Endothelial cell of hepatic sinusoid (primary cell): ENCODE measurements around the gene GDA.

Source experiments
- in situ Hi-C: cut with HindIII; loops from 2 replicates; pipeline ENCODE4 v1.10.0; 2017; ENCODE audit warnings: low sequenced_read_pairs

GDA gene

DNA sequence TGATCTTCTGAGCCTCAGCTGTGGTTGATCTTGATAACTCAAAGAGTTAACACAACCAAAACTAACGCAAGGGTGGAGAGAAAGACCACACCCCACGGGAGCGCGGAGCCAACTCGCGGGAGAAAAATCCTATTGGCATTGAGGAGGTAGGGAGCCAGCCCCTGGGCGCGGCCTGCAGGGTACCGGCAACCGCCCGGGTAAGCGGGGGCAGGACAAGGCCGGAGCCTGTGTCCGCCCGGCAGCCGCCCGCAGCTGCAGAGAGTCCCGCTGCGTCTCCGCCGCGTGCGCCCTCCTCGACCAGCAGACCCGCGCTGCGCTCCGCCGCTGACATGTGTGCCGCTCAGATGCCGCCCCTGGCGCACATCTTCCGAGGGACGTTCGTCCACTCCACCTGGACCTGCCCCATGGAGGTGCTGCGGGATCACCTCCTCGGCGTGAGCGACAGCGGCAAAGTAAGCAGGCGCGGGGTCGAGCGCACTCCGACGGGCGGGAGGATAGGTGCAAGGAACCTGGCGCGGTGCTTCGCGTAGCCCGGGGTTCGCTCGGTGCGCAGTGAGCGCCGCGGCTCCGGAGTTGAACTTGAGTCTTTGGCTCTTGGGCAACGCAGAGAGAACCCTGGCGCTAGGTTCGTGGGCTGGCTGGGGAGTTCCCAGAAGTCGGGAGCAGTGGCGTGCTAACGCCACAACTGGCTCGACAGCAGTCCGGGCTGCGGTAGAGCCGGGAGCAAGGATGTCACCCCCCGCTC is at the start of gene GDA:
GDA (plus strand) TSS at position 210 of the 745 bp plus-strand sequence; CDS start at position 330, 120 bp downstream.
- in situ Hi-C loops = no loop called here

DNA sequence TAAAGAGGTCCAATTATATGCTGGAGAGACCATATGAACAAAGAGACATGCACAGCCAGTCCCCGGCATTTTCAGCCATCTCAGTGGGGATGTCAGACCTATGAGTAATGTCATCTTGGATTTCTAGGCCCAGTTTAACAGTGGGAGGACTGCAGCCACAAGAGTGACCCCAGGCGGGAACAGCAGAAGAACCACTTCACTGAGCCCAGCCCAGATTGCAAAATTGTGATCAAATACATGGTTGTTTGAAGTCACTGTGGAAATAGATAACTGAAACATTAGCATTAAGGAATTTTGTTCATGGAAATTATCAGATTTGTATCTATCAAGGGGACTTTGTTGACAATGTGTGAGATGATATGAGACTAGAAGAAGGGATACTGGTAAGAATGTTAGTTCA is 46.7 kb upstream of the GDA start:
- in situ Hi-C loops = no loop called here

DNA sequence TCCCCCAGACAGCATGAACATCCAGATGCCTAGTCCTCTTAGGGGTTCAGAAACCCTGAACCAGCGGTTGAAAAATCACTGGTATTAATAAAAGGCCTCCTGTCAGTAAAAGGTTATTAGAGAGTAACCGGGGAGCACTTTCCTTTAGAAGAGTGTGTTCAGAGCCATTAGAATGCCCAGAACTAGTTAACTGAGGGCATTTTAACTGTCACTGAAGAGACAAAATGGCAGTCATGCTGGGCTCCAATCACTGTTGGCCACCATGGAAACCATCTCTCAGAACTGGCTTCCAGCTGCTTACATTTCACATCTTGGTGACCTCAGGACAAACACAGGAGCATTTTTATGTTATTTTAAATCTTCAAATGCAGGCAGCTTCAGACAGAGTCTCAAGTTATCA is 36.2 kb upstream of the GDA start:
- in situ Hi-C loops = no loop called here

DNA sequence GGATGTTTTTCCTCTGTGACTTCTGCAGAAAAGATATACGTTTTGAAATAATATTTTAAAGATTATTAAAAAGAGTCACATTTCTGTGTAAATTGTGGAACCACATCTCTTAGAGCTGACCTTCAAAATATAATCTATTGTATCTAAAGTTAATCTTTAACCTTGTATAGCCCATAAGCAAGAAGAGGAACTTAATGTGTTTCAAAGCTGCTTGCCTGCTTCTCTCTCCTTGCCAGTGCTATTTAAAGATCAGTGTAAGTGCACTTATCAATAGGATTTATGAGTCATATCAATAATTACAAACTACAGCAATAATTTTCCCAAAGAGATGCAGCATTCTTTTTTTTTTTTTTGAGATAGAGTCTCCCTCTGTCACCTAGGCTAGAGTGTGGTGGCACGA is 29.4 kb upstream of the GDA start:
- in situ Hi-C loops = no loop called here

DNA sequence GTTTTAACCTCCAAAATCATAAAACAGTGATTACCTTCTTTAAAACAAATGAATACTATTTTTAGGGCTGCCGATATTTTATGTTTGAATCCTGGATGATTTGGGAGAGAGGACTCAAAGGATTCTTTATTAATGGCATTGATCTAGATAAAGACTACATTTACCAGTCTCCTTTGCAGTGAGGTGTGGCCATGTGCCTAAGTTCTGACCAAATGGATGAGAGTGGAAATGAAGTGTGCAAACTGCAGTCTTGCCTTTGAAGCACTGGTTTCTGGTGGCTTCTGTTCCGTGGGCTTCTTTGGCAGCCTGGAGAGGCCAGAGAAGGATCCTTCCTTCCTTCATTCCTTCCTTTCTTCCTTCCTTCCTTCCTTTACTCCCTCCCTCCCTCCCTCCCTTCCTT is 24.3 kb upstream of the GDA start:
- in situ Hi-C loops = no loop called here

DNA sequence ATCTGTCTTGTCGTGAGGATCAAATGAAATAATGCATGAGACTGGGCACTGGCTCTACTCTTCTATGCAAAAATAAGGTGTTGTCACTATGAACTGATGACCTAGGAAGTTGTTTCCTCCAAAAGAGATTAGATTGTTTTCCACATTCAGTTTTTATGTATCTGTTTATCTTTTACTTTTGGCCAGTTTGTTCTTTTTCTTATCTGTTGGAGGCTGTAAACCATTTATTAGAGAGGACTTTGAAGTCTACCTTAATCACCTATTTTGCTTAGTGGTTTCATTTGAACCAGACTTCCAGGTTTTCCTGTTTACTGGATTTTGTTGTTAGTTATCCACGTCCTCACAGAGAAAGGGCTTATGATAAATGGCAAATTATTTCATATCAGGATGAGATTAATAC is 21.5 kb upstream of the GDA start:
- in situ Hi-C loops = no loop called here

DNA sequence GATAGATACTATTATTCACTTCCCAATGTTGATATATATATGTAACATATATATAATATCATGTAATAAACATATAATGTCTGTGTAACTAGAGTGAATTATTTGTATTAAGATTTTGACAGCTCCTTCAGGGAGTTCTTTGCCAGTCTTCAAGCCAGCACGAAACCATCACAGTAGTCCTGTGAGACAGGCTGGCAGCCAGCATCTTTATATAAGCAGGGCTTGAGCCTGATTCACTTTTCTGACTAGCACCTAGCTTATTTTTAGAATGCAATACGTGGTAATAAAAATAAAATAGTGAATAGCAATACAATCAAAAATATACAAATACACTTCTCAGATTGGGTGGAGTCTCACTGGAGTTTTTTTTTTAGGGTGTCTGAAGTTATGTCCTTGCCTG is 20.7 kb upstream of the GDA start:
- in situ Hi-C loops = no loop called here

DNA sequence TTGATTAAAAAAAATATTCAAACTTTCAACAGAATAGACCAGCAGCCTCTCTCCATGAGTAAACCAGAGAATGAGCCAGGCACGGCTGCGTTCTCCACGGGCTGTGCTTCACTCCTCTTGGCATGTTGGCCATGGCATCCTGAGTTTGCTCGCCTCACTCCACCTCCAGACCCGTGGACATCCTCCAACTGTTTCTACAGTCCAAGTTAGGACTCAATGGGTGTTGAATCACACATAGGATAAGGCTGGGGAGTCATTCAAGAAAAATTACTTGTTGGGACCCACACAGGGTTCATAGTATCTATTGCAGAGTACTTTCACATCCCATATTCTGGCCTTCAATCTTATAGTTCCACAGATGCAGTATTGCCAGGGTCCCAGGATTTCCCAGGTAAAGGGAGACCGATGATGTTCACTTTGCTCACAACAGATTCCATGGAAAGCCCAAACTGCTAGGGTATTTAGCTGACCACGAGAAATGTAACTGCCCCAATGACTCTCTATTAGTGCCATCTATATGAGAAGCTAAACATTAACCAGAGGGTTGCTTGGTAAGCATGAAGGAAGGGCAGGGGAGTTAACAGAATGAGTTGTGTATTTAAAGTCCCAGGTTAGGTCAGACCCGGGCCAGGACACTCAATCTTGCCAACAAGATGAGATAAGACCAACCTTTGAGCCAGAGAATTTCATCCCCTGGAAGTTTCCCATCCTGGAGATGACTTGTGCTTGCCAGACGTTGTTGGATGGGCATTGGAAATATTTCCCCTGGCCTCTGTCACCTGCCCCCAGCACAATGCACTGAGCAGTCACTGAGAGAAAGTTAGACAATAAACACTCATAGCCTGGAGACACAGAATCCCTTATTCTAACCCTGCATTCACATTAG is 19.7 kb upstream of the GDA start:
- in situ Hi-C loops = no loop called here

DNA sequence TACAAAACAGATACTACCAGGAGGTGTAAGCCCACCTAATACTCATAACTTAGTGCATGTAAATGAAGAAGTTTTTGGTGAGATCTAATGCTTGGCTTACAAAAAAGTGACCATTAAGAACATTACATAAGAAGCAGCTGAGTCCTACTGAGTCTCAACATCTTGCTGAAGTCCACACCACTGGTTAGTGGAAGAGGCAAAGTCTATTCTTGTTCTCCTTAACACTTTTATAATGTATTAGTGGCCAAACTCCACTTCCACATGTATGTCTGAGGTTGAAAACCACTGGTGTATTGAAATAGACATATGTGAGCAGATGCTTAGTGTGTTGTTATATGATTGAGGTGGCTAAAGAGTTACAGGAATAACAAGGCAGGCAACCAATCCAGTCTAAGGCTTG is 18.9 kb upstream of the GDA start:
- in situ Hi-C loops = no loop called here

DNA sequence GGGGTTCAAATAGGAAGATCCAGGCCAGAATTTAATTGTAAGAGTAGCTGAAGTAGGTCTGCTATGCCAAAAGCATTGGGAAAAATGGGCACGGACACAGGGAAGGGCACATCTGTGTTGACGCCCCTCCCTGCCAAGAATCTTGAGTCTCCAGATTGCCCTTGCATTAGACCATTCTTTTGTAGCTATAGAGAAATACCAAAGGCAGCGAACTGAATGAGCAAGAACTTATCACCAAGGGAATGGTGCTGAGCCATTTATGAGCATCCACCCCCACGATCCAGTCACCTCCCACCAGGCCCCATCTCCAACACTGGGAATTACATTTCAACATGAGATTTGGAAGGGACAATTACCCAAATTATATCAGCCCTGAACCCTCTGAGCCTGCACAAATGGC is 18.0 kb upstream of the GDA start:
- in situ Hi-C loops = no loop called here

DNA sequence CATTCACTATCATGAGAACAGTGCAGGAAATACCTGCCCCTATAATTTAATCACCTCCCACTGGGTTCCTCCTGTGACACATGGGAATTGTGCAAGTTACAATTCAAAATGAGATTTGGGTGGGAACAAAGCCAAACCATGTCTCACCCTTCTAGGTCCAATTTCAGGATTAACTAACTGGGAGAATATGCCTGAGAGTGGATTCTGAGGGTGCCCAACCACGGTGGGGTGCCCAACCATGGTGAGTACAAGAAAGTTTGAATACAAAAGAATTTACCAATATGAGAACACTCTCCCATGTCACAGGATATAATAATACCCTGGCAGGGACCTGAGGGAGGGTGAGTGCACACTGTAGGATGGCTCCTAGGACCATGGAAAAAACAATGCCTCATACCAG is 17.2 kb upstream of the GDA start:
- in situ Hi-C loops = no loop called here

DNA sequence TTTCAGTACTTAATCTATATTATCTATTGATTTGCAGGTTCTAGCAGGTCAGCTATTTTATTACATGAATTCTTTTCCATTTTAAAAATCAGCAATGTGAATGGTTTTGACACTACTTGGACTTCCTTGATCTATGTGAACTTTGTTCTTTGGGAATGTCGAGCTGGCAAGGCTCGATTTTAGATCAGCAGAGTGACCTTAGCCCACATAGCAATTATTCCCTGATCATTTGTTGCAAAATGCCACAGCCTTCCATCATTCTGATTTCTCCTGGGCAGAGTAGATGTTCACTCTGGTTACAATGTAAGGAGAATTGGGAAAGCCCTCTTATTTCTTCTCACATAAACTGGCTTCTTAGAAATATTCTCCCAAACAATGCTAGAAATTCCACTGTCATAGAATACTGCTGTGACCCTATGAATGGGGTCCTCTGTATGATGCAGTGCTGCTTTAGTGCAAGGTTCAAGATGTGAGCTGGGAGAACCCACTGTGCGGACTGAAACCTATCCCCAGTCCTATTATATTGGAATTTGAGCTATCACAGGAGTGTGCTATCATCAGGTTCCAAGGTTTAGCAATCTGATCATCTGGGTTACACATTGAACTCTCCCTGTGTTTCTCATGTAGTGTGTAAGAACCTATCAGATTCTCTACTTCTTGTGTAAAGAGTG is 15.7 kb upstream of the GDA start:
- in situ Hi-C loops = no loop called here

DNA sequence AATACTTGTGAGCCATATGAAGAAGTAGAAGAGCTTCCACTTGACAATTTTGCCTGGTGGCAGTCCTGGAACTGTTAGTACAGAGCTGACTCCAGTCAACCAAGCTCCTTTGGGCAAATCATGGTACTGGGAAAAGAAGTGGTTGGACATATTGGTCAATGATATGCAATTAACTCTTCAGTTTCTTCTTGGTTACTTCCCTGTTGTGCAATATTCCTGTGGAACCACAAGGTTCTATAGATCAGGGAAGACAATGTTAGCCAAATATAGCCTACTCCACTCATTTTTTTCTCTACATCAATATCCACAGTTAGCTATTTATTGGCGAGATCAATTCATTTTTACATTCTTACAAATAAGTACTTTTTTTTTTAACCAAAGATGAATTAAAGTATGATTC is 14.4 kb upstream of the GDA start:
- in situ Hi-C loops = no loop called here

DNA sequence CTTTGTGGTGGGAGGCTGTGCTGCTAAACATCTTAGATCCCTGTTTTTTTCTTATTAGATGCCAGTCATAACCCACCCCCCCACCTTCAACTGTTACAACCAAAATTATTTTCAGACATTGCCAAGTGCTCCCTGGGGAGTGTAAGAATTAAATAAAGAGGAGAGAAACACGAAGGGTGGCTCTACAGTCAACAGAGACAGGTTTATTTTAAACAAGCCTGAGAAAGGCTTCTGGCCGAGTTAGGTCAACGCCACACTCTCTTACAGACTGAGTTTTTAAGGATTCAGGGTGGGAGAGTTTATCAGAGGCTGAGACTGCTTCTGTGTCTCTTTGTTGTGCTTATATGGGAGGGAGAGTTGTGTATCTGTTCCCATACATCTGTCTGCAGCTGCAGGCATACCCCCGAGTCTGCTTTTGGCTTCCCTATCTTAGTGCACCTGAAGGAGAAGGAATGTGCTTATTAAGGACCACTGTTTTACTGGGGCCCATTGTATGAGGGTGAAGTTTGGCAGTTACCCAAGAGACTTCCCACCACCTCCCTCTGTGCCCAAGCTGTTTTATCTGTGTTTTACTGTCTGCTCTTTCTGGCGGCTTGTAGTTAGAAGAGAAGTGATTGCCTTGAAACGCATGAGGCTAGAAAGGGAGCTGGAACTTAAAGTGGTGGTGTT is 11.4 kb upstream of the GDA start:
- in situ Hi-C loops = no loop called here

DNA sequence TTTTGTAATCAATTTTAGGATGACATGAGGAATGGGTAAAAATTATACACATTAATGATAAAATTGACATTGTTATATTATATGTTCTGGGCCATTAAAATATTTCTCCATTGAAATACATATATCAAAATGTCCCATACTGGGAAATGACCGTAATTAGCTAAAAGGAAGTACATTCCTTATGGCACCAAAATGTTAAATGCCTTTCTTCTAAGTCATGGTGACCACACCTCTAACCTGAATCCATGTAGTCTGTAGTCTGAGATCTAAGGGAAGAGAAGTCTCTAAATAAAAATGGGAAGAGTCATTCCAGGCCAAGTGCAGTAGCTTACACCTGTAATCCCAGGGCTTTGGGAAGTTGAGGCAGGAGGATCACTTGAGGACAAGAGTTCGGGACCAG is 10.0 kb upstream of the GDA start:
- in situ Hi-C loops = no loop called here

DNA sequence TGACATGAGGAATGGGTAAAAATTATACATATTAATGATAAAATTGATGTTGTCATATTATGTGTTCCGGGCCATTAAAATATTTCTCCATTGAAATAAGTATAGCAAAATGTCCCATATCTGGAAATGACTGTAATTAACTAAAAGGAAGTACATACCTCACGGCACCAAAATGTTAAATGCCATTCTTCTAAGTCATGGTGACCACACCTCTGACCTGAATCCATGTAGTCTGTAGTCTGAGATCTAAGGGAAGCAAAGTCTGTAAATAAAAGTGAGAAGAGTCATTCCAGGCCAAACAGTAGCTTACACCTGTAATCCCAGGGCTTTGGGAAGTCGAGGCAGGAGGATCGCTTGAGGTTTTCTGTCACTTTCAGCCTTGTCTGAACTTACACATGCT is 8.7 kb upstream of the GDA start:
- in situ Hi-C loops = no loop called here

DNA sequence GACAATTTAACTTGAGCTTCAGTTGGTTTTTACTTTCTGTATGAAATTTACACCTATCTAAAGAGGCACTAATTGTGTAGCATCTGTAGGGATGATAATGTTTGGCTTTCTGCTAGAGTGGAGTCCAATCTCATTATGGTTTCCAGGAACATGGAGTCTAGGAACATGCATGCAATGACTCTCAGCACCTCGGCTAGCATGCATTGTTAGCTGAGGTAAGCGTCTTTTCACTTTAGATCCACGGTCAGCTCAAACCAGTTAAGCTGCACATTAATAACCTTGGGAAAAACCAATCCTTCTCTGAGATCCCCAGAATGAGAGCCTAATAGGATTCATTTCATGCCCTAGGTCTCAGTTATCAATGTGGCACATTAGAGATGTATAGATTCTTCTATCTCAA is 7.8 kb upstream of the GDA start:
- in situ Hi-C loops = no loop called here

DNA sequence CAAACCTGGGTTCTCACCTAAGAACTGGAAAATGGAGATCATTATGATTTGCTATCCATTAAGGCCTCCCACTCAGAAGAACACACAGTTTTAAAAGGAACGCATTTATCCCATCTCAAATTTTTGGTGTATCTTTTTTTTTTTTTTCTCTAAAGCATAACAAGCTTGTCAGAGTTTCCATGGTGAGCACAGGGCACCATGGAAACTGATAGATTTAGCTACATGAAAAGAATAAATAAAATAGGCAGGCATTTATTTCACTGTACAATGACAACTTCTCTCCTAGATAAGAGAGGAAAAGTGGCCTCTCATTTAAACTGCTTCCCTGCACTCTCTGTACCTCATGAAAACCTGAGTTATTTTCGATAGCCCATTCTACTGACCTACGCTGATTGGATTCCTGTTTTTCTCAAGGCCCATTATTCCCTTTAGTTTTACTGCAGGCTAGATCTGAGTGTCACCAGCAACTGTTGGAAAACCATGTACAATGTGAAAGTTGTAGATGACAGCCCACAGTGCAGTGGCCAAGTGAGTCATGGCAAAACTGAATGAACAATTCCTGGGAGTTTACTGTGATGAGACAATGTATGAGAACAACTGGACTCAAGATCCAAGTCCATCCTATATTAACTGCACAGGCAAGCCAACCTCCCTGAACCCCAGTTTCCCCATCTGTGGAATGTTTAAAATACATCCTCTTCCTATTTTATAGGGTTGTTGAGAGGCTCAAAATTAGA is 4.3 kb upstream of the GDA start:
- in situ Hi-C loops = no loop called here

DNA sequence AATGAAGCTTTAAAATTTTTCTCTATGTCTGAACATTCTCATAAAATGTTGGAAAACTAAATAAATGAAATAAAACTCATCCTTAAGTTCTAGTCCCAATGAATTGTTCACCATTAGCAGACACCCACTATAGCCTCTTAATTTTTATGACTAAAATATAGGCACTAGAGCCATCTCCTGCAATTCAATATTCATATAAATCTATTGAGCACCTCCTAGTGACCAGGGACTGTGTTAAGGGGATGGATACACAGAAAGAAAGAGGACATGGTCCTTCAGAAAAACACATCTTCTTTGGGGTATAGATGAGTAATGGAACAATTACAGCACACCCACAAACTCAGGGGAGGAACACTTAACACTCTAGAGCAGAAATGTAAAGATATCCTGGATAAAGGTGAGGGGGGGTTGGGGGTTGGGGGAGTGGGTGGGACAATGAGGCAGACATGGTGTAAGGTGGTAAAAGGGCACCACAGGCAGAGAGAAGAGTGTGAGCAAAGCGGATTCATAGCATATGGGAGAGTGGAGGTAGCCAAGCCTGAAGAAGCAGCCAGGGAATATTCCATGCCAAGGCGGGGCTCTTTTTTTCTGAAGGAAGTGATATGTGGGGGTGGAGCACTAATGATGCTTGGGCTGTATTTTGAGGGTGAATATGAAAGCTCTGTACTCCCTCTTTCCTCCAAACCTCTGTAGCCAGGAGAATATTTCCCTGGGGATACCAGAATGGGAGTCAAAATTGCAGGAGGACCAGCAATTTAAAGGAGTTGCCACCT is 3.3 kb upstream of the GDA start:
- in situ Hi-C loops = no loop called here

DNA sequence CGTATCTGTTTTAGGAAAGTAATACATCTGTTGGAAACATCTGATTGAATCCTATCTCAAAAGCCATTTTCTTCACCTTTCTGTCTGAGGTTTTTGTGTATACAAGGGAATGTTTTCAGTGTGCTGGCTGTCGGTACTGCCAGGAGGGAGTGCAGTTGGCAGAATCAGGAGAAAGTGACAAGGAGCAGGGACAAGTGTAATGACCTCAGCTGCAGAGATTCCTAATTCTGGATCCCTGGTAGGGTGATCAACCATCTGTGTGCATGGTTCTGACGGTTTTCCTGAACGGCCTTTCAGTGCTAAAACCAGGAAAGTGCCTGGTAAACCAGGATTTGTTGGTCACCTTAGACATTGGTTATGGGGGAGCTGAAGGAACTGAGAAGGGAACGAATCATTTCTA is 1.6 kb upstream of the GDA start:
- in situ Hi-C loops = no loop called here
